A549 treated with Mapracorat at 1 μM for 4 hours (cell line): ENCODE data around the gene ANKS4B. TPM values are rescaled to one million over a fixed set of nuclear protein-coding genes. Genes with fewer than 3 reads are reported as not detected.

Experiments
- total RNA-seq: library from RNA; stranded (reverse); fragments of 200-300 nt; extraction: Qiagen RNA extraction; gene quantifications from 5 replicates; pipeline ENCODE4 v1.2.3, GENCODE V29; 2022

Gene ANKS4B
- total RNA-seq, result 0.03 to 0.07 TPM (median 0.04 TPM) in 5 replicates

DNA sequence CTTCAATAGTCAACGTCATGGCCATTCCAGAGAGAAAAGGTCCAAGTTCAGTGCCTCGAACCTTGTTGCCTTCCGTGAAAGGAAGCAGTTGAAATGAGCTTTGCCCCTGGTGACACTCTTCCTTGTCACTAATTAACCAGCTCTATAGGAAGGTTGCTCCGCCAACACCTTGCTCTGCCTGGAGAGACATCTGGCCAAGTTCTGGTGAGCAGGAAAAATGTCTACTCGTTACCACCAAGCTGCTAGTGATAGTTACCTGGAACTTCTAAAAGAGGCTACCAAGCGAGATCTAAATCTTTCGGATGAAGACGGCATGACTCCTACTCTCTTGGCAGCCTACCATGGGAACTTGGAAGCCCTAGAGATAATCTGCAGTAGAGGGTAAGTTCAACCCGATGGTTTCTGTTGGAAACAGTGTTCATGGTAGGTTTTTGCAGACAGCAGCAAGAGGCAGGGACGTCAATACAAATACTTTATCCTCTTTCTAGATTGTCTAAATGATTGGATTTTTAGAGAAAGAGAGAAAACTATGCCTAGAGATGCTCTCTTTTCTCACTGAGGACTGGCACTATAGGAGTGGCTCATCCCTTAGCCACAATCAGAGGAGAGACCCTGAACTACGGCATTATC is at the start of gene ANKS4B:
Gene ANKS4B (plus strand): TSS at position 179 of the 630 bp plus-strand sequence. CDS start 39 bp downstream, at position 218.

DNA sequence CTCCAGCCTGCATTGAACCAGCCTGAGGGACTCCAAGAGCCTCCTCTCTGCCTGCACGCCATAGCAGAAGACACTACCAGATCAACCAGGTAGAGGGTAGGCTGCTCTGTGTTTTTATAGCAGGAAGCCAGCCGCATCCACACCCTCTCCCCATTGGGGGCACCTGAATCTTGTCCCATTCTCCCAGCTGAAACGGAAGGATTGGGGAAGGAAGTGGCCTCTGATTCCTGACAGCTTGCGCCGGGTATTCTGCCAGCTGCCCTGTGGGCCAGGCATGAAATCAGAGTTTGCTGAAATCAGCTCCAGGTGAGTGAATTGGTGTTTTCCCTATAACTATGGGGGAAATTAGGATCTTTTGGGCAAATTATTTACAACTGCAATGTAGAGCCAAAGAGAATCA is 22.0 kb upstream of the ANKS4B start, which contains the start of gene ZP2:
Gene ZP2 (minus strand): TSS at position 89 of the 400 bp plus-strand sequence. CDS start 27 bp downstream, at position 62.

DNA sequence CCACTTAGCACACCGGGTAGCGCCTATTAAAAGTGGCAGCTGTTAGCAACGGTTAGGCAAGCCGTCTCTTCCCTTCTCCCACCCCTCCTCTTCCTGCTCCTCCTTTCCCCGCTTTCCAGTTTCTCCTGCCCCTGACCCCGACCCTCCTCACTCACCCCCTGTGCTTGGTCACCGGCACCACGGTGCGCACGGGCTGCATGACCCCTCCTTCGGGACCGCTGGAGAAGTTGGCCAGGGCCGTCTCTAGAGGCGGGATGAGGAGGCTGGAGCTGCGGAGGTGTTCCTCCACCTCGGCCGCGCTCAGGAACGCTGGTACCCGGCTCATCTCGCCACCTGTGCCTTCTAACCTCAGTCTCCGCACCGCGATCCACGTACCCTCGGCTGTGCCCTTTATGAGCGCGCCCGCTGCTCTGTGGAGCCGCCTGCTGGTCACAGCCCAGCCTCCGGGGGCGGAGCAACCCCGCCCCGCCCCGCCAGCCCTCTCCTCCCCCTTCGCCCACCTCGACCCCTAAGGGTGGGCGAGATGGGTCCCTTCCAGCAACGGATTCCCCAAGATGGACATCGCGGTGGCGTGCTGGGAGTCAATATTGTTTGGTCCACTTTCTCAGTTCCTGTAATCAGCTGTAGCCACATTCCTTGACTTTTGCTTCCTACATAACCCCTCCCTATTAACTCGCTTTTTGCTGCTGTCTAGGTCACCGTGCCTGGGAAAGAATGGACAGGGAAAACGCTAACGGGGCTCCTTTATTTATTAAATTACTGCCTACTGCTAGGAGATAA is 44.6 kb downstream of the ANKS4B start, which contains the start of gene CRYM:
Gene CRYM (minus strand): TSS at position 364 of the 780 bp plus-strand sequence. CDS start 39 bp downstream, at position 325.

Other genes with a start within 250 kb of the ANKS4B start
- 0.09 to 0.33 TPM (median 0.21 TPM) in 5 replicates for gene DNAH3, start 82.9 kb upstream of the ANKS4B start, total RNA-seq
- 17.0 to 20.4 TPM (median 18.8 TPM) in 5 replicates for gene LDAF1, start 75.0 kb upstream of the ANKS4B start, total RNA-seq
- gene ZP2, start 22.1 kb upstream of the ANKS4B start, total RNA-seq, result not detected in 5 replicates
- 1.9 to 2.3 TPM (median 2.1 TPM) in 5 replicates for gene CRYM, start 44.6 kb downstream of the ANKS4B start, total RNA-seq